PC-3 (cell line): ENCODE results near the gene MACROD2.

Source experiments
- CTCF ChIP-seq: fragments of 300-600 bp; sonication (generic); conservative IDR thresholded peaks from 2 replicates; pipeline ENCODE4 v1.5.1; 2017; ENCODE audit warnings: antibody characterized with exemption, low read depth, mild to moderate bottlenecking, low read length
- EZH2 ChIP-seq: fragments of 300-600 bp; sonication (generic); IDR thresholded peaks from one replicate; pipeline ENCODE4 v1.6.1; 2017; ENCODE audit warnings: antibody characterized with exemption, mild to moderate bottlenecking, low read length; ENCODE audit not compliant: unreplicated experiment

- TF ChIP-seq CTCF (no peak), EZH2 (no peak)
Observed at GRCh38 chr20:14709439-14709838, 714.1 kb downstream of the MACROD2 start.
